HCT116 (cell line): ENCODE results near the gene HS6ST3.

Experiments
- ATF3 ChIP-seq: IDR thresholded peaks from 2 replicates; pipeline ENCODE4 v1.6.1; 2012
- CTCF ChIP-seq, 3 experiments: fragments of 200-600 bp in 1 of 3; sonication (generic) in 1 of 3; IDR thresholded peaks in 2 of 3; conservative IDR thresholded peaks in 1 of 3; 2 replicates each; pipeline ENCODE4 v1.5.1; 2012 to 2017; ENCODE audit warnings: low read depth in 2 of 3, low read length in 2 of 3, antibody characterized with exemption in 1 of 3, borderline replicate concordance in 1 of 3, control low read depth in 1 of 3, mild to moderate bottlenecking in 1 of 3, mixed read lengths in 1 of 3, mixed run types in 1 of 3, moderate library complexity in 1 of 3; ENCODE audit not compliant: insufficient read depth in 1 of 3
- EZH2 ChIP-seq: fragments of 200-600 bp; sonication (generic); IDR thresholded peaks from 2 replicates; pipeline ENCODE4 v1.6.1; 2017; ENCODE audit warnings: antibody characterized with exemption, mixed run types
- POLR2A ChIP-seq: IDR thresholded peaks from 2 replicates; pipeline ENCODE4 v1.7.0; 2011; ENCODE audit warnings: borderline replicate concordance; ENCODE audit not compliant: insufficient read depth, insufficient read length; ENCODE audit errors: extremely low read depth
- POLR2AphosphoS5 ChIP-seq: IDR thresholded peaks from 2 replicates; pipeline ENCODE4 v1.6.1; 2011; ENCODE audit warnings: mild to moderate bottlenecking, low read depth, low read length, moderate library complexity
- SP1 ChIP-seq: IDR thresholded peaks from 2 replicates; pipeline ENCODE4 v1.6.1; 2012; ENCODE audit warnings: low read depth
- TCF7L2 ChIP-seq: IDR thresholded peaks from 2 replicates; pipeline ENCODE4 v1.7.0; 2011; ENCODE audit warnings: borderline replicate concordance, inconsistent platforms; ENCODE audit not compliant: insufficient read depth, insufficient read length; ENCODE audit errors: extremely low read depth
- YY1 ChIP-seq: IDR thresholded peaks from 2 replicates; pipeline ENCODE4 v1.6.1; 2011; ENCODE audit warnings: low read length, low read depth, moderate library complexity, mild to moderate bottlenecking; ENCODE audit not compliant: insufficient replicate concordance; ENCODE audit errors: extremely low read depth
- ZBTB33 ChIP-seq: IDR thresholded peaks from 2 replicates; pipeline ENCODE4 v1.6.1; 2011; ENCODE audit warnings: mild to moderate bottlenecking, low read length, moderate library complexity; ENCODE audit not compliant: insufficient replicate concordance; ENCODE audit errors: extremely low read depth

DNA sequence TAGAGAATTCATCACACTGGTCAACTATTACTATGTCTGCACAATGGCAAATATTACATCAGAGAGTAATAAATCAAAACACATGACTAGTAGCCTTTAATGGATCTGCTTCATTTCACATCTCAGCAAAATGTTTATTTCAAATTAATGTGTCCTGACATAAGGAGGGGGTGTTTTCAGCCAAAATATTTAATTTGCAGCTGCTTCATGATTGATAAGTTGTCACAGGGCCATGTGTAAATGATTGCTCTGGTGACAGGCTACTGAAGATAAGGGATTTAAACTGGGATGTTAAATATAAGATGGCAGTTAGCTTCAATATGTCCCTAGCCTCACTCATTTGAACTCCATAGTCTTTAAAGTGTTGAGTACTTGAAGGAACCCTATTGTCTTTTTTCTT is 601.1 kb downstream of the HS6ST3 start:
- TF ChIP-seq POLR2A = no peak
- no peak for TF ChIP-seq CTCF (IDR thresholded peaks at IDR 0.05 in 2 of 3, conservative IDR thresholded peaks at IDR 0.05 in 1 of 3; ENCODE audit: borderline replicate concordance in 1 of 3, insufficient read depth in 1 of 3, low read depth in 2 of 3, low read length in 2 of 3)
- no peak for TF ChIP-seq SP1
- TF ChIP-seq POLR2AphosphoS5 = no peak
- no peak for TF ChIP-seq TCF7L2
- no peak for TF ChIP-seq YY1
- no peak for TF ChIP-seq ATF3
- no peak for TF ChIP-seq ZBTB33
- no peak for TF ChIP-seq EZH2
